Adrenal gland (tissue), 5 donors: ENCODE results near the gene PKD1.
"Not testable (repeated sequence)": the region's sequence is repeated elsewhere in the genome, so short reads cannot be mapped to it uniquely, and the experiment has no call there.

Experiments used
- POLR2A ChIP-seq, 2 donors: fragments of 450-650 bp; IDR thresholded peaks; one replicate each; pipeline ENCODE4 v1.6.1; 2017; ENCODE audit warnings: antibody characterized with exemption in 2 of 2, mild to moderate bottlenecking in 2 of 2, moderate library complexity in 1 of 2
- TF ChIP-seq, protein P1 (sequence below), 6 experiments: fragments of 450-650 bp in 4 of 6; fragments of 200-600 bp in 2 of 6; sonication (generic) in 1 of 6; IDR thresholded peaks; 1 replicate in 5 of 6; 2 replicates in 1 of 6; pipeline versions ENCODE4 v1.5.1 to v1.8.0; 2016 to 2021; ENCODE audit warnings: antibody characterized with exemption in 6 of 6, mild to moderate bottlenecking in 2 of 6, moderate library complexity in 1 of 6
- donor health status: DM: no; HTN: no; CAD: no.

DNA sequence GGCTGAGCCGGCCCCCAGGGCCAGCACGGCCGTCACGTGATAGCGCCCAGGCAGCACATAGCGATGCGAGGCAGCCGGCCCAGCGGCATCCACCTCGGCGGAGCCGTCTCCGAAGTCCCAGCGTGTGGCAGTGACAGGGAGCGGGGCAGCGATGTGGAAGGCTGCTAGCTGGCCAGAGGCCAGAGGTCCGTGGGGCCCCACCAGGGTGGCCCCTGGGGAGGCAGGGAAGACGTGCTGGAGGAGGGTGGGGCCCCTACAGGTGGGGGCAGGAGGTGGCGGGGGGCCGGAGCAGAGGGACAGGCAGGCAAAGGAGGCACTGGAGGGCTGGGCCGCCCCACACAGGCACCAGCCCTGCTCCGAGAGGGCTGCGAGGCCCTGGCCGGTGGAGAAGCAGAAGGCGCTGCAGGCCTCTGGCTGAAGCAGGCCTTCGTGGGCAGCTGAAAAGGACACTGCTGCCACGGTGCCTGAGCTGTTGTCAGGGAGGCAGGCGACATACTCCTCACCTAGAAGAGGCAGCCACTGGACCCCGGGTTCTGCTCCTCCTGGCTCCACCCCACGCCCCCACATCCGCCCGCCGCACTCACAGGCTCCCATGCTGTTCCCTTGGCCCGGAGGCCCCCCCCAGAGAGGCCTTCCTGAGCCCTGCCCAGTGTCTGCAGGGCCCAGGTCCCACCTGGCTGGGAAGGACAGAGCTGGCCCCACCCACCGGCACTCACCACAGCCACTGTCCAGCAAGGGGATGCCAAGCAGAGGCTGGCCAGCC, 17.6 kb downstream of the PKD1 start:
- TF ChIP-seq, protein P1, sequence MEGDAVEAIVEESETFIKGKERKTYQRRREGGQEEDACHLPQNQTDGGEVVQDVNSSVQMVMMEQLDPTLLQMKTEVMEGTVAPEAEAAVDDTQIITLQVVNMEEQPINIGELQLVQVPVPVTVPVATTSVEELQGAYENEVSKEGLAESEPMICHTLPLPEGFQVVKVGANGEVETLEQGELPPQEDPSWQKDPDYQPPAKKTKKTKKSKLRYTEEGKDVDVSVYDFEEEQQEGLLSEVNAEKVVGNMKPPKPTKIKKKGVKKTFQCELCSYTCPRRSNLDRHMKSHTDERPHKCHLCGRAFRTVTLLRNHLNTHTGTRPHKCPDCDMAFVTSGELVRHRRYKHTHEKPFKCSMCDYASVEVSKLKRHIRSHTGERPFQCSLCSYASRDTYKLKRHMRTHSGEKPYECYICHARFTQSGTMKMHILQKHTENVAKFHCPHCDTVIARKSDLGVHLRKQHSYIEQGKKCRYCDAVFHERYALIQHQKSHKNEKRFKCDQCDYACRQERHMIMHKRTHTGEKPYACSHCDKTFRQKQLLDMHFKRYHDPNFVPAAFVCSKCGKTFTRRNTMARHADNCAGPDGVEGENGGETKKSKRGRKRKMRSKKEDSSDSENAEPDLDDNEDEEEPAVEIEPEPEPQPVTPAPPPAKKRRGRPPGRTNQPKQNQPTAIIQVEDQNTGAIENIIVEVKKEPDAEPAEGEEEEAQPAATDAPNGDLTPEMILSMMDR (IDR thresholded peaks at IDR 0.05) = not testable (repeated sequence)
- not testable (repeated sequence) for TF ChIP-seq POLR2A (IDR thresholded peaks at IDR 0.05)
